Measurements from ENCODE around the gene EXTL1.
"Not testable (repeated sequence)": the region's sequence is repeated elsewhere in the genome, so short reads cannot be mapped to it uniquely, and the experiment has no call there.

EXTL1 gene, protein sequence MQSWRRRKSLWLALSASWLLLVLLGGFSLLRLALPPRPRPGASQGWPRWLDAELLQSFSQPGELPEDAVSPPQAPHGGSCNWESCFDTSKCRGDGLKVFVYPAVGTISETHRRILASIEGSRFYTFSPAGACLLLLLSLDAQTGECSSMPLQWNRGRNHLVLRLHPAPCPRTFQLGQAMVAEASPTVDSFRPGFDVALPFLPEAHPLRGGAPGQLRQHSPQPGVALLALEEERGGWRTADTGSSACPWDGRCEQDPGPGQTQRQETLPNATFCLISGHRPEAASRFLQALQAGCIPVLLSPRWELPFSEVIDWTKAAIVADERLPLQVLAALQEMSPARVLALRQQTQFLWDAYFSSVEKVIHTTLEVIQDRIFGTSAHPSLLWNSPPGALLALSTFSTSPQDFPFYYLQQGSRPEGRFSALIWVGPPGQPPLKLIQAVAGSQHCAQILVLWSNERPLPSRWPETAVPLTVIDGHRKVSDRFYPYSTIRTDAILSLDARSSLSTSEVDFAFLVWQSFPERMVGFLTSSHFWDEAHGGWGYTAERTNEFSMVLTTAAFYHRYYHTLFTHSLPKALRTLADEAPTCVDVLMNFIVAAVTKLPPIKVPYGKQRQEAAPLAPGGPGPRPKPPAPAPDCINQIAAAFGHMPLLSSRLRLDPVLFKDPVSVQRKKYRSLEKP

GRCh38 chr1:26021647-26022403 lies at the start of gene EXTL1:
EXTL1 (plus strand) TSS chr1:26021775; CDS start chr1:26022647, 872 bp downstream.
- no peak for DNase-seq (ENCODE audit: low spot score)

DNA sequence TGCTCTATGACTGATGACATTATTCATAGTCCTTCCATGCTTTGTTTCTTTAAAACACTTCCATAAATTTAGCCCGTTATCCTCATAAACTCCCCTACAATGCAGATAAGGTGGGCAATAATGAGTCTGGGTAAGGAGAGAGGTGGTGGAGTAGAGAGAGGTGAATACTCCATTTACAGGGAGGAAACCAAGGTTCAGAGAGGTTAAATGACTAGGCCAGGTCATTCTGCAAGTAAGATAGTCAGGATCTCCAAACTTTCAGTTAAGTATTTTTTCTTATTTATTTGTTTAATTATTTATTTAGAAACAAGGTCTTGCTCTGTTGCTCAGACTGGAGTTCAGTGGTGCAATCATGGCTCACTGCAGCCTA lies 49.8 kb upstream of the EXTL1 start:
- no peak for DNase-seq (ENCODE audit: low spot score)

- no peak for DNase-seq (ENCODE audit: low spot score)
These were observed 47.8 kb upstream of the EXTL1 start for GRCh38 chr1:25973610-25974321.

- DNase-seq (ENCODE audit: low spot score): no peak
These were observed 43.8 kb upstream of the EXTL1 start for GRCh38 chr1:25977801-25978200.

- DNase-seq (ENCODE audit: low spot score): no peak
These were observed 43.2 kb upstream of the EXTL1 start for GRCh38 chr1:25978403-25978802.

GRCh38 chr1:25979210-25979609 lies 42.4 kb upstream of the EXTL1 start:
- no peak for DNase-seq (ENCODE audit: low spot score)

DNA sequence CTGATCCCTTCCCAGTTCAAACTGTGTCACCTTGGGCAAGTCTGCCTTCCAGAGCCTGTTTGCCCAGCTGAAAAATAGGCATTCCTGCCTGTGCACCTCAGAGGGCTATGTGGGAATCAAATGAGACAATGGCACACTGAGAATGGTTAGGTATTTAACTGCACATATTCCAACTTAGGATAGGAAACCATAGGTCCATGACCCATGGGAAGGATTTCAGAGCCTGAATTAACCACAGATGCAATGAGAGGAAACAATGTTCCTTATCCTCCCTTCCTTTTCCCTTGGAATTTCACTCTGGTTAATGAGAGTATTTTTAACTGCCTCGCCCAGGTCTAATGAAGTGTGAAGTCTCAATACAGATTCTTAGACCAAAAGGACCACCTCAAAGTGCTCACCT lies 36.4 kb upstream of the EXTL1 start:
- no peak for DNase-seq (ENCODE audit: low spot score)

DNA sequence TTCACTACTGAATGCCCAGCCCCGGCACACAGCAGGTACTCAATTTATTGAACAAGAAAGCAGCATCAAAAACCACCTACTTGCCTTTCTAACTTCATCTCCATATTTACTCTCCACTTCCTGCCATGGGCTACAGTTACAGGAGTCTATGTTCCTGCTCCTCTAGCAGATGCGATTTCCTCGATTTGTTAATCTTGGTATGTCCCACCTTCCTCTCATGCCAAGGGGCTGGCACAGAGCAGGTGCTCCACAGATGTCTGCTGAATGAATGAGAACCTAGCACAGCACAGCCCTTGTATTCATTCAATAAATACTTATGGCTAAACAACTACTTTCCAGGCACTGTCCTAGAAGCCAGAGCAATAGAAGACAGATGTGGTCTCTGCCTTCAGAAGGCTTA lies 35.9 kb upstream of the EXTL1 start:
- DNase-seq (ENCODE audit: low spot score): no peak

- not testable (repeated sequence) for DNase-seq (ENCODE audit: low spot score)
These were observed 34.8 kb upstream of the EXTL1 start for GRCh38 chr1:25986773-25987172.

GRCh38 chr1:25987951-25988350 lies 33.6 kb upstream of the EXTL1 start:
- DNase-seq (ENCODE audit: low spot score): no peak

DNA sequence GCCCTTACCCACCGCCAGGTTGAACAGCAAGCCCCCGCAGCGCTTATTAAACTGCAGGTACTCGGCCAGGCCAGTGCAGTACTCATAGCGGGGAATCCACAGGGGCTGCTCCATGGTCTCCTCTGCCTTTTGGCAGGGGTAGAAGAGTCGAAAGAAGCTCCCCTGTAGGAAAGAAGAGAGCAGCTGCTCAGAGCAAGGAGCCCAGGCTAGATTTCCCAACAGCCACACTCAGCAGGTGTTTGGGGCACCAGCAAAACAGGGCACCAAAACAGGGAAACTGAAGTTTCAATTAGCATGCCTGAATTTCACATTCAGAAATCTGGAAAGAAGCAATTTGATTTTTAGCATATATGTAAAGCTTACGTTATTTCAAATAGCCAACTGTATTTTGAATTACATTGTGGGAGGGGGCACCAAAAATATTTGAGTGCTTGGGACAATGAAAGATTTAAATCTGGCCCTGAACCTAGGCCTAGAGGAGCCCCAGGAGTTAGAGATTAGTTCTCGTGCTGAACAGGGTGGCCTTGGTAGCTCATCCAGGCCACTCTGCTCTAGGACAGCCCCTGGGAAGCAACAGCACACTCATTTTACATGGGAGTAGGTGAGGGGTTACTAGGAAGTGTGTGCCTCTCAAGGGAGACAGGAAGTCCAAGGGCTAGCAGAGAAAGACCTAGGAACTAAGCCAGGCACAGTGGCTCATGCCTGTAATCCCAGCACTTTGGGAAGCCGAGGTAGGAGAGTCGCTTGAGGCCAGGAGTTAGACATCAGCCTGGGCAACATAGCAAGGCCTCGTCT lies 31.9 kb upstream of the EXTL1 start:
- no peak for DNase-seq (ENCODE audit: low spot score)

DNA sequence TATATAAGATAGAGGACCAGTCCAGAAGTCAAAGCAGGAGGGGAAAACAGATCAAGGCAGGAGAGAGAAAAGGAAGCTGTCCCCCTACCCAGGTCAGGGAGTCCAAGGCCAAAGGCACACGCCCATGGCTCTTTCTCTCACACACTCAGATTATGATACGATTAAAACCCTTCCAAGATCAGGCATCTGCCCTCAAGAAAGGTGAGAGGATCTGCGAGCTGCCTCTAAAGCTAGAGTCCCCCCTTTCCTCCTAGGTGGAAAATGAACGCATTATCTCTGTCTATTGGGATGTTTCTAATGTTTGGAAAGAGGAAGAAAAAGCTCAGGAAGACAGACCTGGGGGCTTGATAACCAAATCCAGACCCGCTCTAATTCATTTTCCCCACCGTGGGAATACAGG lies 31.3 kb upstream of the EXTL1 start:
- no peak for DNase-seq (ENCODE audit: low spot score)

- peak; percentile 49 for DNase-seq (ENCODE audit: low spot score)
These were observed 30.7 kb upstream of the EXTL1 start for GRCh38 chr1:25990702-25991395.

GRCh38 chr1:25991937-25992688 lies 29.5 kb upstream of the EXTL1 start:
- DNase-seq (ENCODE audit: low spot score): no peak

DNA sequence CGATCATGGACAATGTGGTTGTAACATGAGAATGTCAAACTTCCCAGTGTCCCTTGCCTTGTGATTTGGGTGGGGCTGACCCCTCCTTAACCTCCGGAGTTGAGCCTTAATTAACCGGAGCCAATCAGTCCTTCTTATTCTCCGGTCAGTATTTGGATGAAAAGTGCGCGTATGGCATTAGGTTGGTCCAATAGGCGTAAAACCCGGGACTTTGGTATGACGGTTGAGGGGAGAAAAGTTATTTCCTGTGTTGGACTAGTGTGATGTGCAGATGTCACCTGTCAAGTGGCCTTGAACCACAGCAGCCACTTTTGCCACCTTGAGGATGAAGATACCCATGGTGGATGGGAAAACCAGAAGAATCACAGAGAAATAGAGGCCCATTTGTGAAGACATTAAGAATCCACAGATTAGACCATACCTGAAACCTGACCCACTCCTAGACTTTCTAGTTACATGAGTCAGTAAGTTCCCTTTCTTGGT lies 28.8 kb upstream of the EXTL1 start:
- DNase-seq (ENCODE audit: low spot score): no peak

- no peak for DNase-seq (ENCODE audit: low spot score)
These were observed 28.2 kb upstream of the EXTL1 start for GRCh38 chr1:25993197-25993951.

- DNase-seq (ENCODE audit: low spot score): no peak
These were observed 27.0 kb upstream of the EXTL1 start for GRCh38 chr1:25994402-25995150.

All from activated CD4-positive, alpha-beta T cell treated with anti-CD3 and anti-CD28 coated beads, Interleukin-2, Interleukin-4, amounts not matched to agents 100 ng/mL and 50 ng/mL, durations not matched to agents 16 hours and 8 hours (primary cell).